HG03175 (cell line): ENCODE measurements around the gene PTPRJ.

Experiments
- ATAC-seq: cut with Tn5 transposase; IDR thresholded peaks from one replicate; pipeline ENCODE4 v1.9.1; 2021; ENCODE audit warnings: mild to moderate bottlenecking, moderate library complexity; ENCODE audit not compliant: unreplicated experiment

PTPRJ gene

DNA sequence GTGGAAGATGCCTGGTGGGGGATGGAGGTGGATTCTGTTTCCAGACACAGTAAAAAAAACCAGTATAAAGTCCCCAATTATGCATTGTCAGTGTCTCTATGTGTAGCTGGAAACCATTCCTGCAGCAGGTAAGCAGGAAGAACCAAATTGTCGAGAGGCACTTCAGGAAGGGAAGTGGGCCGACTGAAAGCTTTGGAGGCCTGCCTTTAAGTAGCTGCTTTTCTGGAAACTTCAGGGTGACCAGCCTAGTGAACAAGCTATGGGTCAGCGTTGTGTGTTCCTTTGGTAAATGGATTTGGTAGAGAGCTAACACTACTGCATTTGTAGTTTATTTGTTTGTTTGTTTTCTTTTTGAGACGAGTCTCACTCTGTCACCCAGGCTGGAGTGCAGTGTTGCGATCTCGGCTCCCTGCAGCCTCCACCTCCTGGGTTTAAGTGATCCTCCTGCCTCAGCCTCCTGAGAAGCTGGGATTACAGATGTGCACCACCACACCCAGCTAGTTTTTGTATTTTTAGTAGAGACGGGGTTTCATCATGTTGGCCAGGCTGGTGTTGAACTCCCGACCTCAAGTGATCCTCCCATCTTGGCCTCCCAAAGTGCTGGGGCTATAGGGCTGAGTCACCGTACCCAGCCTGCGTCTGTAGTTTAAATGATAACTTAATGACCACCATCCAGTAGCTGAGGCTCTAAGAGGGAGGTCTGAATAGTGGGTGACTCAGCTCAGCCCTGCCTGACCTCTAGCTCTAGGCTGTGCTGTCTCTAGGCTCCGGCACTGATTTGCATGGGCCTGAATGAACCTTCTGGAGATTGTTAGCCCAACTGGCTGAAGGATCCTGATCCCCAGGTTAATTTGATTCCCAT, 12.8 kb downstream of the PTPRJ start:
- ATAC-seq, result no peak

DNA sequence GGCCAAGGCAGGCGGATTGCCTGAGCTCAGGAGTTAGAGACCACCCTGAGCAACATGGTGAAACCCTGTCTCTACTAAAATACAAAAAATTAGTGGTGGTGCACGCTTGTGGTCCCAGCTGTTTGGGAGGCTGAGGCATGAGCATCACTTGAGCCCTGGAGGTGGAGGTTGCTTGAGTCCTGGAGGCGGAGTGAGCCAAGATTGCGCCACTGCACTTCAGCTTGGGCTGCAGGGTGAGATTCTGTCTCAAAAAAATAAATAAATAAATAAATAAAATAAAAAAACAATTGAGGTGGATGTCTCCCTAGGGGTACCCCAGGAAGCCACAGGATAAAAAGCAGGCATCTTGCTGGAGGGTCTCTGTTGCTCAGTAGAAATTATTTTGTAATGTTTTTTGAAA, 14.1 kb downstream of the PTPRJ start:
- ATAC-seq, result no peak

DNA sequence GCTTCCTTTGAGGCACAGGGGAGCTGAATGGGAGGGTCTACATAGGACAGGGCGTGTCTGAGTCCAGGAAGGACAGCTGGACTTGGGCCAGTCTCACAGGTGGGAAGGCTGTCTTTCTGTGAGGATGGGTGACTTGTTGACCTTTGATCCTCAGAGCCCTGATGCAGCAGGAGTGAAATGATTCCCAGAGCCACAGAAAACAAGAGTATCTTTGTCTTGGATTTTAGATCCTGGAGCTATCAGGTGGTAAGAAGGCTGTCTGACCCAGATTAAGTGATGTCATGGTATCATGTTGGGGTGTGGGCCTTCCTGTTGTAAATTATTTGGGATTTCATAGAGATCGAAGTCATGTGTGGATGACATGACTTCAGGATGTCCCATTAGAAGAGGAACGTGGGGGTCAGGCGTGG, 15.0 kb downstream of the PTPRJ start:
- no peak for ATAC-seq

DNA sequence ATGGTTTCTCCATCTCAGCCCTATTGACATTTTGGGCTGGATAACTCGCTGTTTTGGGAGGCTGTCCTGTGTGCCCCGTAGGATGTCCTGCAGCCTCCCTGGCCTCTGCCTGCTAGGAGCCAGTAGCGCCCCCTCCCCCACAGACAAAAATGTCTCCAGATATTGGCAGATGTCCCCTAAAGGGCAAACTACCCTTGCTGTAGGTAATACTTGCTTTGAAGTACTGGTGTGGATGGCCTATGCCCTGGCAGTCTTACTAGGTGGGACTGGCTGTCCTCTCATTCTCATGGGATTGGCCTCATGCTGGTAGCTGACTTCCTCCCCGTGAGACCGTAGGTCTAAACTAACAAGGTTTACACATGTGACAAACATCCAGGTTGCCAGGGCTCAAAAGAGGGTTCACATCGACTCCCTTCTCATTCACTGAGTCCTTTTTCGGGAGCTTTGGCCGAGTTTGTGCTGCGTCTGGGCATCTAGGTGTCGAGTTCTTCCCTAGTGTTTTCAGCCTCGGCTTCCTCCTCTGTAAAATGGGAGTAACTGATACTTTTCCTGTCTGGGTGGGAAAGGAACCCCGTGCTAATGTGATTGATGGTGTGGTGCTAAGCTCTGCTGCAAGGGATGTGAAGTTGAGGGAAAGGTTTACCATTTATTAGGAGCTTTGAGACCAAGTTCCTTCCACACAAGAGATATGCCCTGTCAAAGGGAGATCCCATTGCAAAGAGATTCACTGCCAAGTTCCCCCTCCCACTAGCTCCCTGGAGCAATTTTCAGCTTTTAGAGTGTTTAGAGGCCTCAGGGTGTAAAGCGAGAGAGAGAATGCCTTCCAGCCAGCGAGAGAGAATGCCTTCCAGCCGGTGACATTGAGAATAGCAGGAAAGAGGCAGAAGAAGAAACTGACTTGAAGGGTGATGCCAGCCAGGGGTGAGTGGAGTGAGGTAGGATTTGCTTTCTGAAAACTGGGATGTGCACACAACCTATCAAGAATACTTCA, 17.0 kb downstream of the PTPRJ start:
- no peak for ATAC-seq

DNA sequence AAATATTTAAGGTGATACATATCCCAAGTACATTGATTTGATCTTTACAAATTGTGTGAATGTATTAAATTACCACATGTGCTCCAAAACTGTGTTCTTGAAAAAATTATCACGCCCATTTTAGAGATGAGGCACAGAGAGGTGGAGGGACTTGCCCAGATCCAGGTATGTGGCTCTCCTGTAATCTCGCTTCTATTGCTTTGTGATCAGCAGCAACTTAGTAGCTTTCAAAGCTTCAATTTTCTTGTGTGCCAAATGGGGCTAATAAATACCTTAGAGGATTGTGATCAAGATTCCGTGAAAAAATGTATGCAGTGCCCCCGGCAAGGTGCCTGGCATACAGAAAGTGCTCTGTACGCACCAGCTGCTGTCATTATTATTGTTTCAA, 18.0 kb downstream of the PTPRJ start:
- ATAC-seq, result no peak

DNA sequence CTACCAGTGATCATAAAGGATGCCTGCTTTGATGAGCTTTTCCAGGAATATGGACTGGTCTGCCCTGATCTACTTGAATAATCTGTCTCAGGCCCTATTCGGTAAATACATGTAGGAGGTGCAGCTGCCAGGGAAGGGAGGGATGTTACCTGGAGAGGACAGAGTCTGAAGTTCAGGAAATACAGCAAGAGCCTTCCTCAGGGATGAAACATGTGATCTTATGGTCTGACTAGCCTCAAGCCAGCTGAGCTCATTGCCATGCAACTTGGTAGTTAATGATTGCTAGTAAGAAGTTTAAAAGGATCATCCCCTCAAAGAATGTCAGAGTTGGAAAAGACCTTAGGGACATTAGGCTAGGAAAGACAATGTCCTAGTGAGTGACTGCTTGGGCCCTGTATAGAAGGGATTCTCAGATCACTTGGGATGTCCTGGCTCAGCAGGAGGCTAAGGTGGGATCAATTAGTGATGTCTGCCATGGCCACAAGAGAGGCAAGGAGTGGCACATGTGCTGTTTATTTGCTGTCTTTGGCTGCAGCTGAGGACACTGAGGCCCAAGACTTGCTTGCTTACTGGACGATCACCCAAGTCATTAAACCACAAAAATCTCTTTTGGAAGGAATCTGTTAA, 18.5 kb downstream of the PTPRJ start:
- ATAC-seq, result no peak

DNA sequence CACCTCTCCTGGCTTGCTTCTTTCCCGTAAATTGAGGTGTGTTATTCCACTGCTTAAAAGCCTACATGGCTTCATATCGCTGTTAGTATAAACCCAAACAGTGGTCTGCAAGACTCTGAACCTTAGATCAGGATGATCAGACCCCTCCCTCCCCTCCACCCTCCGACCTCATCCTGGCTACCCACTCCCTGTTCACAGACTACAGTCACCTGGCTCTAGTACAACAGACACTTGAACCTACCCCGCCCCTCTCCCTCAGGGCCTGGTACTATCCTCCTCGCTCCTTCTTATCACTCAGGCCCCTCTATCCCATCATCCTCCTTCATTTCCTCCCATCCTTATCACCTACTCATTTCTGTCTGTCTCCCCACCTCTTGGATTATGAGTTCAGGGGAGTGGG, 20.1 kb downstream of the PTPRJ start:
- no peak for ATAC-seq

DNA sequence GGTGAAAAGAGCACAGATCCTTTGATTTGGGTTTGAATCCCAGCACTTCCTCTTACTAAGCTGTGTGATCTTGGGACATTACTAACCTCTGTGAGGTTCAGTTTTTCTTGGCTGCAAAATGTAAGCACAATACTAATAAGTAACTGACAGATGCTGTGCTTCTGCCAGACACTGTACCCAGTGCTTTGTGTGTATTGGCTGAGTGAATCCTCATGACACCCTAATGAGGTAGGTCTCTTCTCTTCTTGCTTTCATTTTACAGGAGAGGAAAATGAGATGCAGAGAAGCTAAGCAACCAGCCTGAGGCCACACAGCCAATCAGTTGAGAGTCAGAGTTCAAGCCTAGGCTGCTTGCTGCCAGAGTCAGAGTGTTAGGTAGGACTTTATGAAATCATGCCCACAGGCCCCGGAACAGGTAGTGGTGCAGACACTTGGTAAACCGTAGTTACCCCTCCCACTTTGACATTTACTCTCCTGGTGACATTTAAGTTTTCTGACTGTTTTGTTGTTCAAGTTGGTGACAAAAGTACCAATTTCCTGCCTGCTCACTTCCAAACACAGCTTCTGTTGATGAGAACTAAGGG, 21.2 kb downstream of the PTPRJ start:
- ATAC-seq, result peak; percentile 85

DNA sequence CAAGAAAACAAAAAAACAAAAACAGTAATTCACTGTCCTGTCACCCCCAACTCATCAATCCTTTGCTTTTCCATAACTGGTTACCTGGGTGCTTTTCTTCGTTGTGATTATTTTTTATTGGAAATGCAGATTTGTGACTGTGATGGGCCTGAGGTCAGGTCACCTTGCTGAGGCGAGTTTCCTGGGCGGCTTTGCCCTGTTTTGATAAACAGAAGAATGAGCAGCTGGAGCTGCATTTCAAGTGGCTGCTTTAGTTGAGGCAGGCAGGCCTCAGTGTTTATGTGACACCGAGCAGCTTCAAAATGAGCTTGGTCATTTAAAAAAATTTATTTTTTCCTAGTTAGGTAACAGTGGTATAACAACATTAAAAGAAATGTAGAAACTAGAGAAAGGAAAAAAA, 22.2 kb downstream of the PTPRJ start:
- ATAC-seq, result no peak

DNA sequence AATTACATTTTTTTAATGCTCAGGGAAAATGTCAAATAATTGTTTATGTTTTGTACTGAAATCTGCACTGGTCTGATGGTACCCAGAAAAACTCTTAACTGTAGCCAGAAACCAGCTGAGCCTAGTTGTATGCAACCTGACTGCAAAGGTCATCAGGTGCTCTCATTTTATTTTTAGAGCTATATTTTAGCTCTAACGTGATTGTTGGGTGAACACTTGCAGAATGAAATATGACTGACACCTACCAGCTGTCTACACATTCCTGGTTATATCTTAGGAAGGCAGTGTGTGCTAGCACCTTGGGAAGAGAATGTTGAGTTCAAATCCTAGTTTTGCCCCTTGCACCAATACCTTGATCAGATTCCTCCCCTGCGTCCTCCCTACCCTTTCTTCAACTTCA, 23.6 kb downstream of the PTPRJ start:
- no peak for ATAC-seq

DNA sequence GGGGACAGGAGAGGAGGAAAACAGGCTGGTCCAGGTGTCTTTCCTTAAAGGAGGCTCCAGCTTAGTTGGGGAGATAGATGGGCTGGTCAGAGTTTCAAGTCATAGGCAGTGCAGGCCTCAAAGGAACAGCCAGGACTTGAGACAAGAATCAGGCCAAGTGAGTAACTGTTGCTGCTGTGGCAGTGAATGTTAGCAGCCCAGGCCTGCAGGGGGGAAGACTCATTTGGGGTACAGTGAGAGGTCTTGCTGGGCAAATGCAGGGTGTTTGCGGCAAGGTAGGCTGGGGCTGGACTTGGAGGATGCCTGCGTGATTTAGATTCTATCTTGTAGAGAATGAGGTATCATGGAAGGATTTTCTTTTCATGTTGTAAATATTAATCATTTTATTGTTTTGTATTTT, 24.1 kb downstream of the PTPRJ start:
- ATAC-seq, result no peak

DNA sequence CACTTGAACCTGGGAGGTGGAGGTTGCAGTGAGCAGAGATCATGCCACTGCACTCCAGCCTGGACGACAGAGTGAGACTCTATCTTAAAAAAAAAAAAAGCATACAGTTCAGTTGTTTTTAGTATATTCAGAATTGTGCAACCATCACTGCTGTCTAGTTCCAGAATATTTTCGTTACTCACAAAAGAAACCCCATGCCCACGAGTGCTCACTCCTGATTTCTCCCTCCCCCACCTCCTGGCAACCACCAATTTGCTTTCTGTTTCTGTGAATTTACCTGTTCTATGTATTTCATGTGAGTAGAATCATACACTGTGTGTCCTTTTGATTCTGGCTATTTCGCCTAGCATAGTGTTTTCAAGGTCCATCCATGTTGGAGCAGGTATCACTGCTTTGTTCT, 24.8 kb downstream of the PTPRJ start:
- ATAC-seq, result no peak

DNA sequence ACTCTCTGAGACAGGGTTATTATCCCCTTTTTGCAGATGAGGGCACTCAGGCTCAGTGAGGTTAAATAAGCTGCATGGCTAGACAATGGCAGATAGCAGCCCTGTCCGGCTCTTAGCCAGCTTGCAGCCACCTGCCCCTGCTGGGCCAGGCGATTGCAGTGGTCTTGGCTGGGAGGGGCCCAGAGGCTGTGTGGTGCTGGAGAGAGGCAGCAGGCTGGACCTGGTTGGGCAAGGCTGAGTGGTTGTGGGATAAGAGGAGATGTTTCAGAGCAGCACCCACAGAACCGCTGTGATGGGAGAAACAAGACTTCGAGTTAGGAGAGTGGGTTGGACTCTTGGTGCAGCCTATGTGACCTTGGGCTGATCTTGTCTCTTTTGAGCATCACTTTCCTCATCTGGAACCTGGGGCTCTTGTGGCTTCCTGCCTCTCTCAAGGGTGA, 25.5 kb downstream of the PTPRJ start:
- ATAC-seq, result no peak

DNA sequence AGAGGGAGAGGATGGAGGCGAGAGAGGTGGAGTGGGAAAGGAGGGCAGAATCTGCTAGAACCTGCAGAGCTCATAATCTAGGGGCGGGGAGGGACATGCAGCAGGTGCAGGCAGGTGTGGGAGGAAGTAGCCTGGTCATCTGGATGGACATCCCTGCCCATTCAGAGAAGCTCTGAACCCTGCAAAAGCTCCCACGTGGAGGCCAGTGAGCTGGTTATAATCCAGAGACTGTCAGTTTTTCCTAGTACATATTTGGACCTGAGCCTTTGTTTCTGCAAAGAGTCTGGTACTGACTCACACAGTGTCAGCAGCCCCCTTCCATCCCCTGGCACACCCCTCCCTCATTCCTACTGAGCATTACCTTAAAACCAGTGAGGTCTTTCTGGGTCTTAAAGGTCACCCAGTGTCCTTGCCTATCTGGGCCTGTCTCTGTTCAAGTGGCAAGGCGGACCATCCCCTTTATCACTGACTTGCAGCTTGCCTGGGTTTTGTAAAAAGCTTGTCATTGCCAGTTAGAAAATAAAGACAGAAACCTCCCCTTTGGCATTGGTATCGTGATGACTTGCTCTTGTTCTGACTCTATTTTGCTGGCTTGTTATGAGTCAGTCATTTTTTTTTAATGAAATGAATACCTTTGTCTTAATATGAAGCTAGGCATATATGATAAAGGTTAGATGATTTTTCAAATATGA, 26.1 kb downstream of the PTPRJ start:
- ATAC-seq, result peak; percentile 66

DNA sequence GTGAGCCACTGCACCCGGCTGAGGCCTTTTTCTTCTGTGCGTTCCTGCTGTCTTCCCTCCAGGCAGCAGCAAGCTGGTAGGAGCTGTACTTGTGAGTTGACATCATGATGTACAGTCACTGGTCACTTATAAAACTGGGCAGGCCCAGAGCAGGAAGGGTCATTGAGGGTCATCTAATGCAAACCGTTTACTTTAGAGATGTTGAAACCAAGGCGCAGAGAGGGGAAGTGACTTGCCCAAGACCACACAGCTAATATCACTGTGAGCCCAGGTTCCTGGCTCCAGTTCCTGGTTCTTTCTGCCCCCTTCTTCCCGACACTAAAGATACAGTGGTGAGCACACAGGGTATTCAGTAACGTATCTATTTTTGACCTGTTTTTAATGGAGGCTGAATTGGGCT, 27.3 kb downstream of the PTPRJ start:
- ATAC-seq, result no peak

DNA sequence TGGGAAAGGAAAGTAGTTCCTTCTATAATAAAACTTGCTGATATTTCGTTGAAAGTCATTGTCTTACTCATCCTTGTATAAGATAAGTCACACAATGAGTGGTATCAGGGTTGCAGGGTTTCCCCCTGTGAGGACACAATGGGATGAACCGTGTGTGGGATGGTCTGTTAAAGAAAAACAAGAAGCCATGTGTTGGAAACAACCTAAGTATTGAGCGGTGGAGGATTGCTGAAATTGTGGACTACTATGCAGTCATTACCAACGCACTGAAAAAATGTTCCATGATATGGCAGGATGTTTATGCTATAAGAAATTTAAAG, 28.6 kb downstream of the PTPRJ start:
- ATAC-seq, result no peak

DNA sequence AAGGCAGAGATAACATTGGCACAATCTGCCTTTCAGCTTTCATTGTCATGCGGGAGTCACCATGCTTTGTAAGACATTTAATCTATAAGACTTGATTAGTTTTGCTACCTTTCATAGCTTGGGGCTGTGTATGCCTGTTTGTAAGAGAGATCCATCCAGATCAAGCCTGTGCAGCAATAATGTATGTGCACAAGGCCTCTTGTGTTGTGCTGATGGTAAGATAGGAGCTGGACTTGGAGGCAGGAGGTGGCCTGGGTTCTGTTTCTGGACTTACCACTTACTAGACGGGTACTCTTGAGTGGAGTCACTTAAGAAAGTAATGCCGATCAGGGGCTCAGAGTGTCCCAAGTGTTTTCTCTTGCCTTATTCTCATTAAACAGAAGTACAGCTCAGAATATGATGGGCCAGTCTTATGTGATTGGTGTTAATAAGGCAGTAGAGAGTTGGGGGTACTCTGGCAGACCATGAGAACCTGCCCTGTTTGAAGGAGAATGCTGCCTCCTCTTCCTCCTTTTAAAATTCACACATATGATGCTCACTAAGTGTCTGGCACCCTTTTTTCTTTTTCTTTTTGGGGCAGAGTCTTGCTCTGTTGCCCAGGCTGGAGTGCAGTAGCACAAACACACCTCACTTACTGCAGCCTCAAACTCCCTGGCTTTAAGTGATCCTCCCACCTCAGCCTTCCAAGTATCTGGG, 30.9 kb downstream of the PTPRJ start:
- ATAC-seq, result no peak

DNA sequence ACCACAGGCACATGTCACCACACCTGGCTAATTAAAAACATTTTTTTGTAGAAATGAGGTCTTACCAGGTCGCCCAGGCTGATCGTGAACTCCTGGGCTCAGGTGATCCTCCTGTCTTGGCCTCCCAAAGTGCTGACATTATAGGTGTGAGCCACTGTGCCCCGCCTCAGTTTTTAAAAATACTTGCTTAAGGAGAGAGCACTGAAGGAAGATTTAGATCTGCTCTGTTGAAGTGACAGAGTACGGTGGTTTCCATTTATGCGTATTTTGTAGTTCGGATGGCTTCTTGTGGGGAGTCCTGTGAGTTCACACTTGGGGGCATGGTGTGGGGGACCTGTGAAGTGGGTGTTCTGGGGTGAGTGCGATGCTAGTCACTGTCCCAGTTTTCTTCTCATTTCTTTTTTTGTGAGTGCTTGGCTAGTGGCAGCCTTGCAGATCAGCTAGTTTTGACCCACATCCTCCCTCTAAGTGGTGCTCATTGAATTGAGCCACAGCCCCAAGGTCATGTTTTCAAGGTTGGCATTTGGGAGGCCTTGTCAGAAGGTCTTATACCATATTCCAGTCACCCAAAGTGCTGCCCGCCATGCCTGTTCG, 31.5 kb downstream of the PTPRJ start:
- no peak for ATAC-seq

DNA sequence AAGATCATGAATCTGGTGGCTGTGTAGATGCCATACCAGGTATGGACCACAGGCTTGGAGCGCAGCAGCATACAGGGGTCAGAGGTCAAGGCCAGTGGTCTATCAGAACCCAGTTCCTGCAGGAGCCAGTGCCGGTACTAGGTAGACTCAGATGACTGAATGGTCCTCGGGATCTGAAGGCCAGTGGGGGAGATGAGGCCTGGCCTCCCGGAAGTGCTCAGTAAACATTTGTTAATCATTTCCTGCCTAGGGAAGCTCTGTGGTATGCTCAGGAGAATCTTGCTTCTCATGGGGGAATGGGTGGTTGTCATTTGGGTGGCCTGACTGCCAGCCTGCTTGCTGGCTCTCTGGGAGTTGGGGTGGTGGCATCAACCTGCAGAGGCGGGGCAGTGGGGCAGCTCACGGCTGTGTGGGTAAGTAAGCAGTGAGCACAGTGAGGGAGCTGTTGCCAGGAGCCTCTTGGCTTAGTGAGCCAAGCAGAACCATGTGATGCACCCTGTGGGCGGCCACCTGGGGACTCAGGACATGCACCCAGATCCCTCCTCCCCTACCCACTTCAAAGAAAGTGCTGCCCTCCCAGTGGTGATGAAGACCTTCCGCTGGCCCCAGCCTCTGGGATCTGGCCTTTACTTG, 33.0 kb downstream of the PTPRJ start:
- peak; percentile 60 for ATAC-seq
